ENCODE data around the gene ABI2.

DNA sequence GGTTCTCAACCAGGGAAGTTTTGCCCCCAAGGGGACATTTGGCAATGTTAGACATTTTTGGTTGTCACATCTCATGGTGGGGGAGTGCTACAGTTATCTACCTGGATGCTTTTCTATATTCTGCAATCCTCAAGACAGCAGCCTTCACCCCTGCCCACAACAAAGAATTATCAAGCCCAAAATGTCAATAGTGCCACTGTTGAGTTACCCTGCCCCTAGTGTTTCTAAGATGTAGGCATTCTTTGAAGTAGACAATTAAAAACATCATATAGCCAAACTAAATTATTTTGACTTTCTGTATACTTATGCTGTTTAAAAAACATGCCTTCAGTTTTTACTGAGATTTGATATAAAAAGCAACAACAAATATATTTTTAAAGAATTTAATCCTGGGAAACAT, 48.0 kb downstream of the ABI2 start:
- TF ChIP-seq, protein P1, sequence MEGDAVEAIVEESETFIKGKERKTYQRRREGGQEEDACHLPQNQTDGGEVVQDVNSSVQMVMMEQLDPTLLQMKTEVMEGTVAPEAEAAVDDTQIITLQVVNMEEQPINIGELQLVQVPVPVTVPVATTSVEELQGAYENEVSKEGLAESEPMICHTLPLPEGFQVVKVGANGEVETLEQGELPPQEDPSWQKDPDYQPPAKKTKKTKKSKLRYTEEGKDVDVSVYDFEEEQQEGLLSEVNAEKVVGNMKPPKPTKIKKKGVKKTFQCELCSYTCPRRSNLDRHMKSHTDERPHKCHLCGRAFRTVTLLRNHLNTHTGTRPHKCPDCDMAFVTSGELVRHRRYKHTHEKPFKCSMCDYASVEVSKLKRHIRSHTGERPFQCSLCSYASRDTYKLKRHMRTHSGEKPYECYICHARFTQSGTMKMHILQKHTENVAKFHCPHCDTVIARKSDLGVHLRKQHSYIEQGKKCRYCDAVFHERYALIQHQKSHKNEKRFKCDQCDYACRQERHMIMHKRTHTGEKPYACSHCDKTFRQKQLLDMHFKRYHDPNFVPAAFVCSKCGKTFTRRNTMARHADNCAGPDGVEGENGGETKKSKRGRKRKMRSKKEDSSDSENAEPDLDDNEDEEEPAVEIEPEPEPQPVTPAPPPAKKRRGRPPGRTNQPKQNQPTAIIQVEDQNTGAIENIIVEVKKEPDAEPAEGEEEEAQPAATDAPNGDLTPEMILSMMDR (IDR thresholded peaks at IDR 0.05) = no peak
- TF ChIP-seq POLR2A (IDR thresholded peaks at IDR 0.05) = no peak
- TF ChIP-seq POLR2AphosphoS5 (IDR thresholded peaks at IDR 0.05) = no peak

Data from transverse colon (tissue), 4 donors.